ENCODE data around the gene XIRP1.

XIRP1 gene

GRCh38 chr3:39166134-39166710, 26.2 kb downstream of the XIRP1 start:
- peak; percentile 80 for DNase-seq (ENCODE audit: low spot score)

- DNase-seq (ENCODE audit: low spot score), result no peak
These were observed 26.9 kb downstream of the XIRP1 start for GRCh38 chr3:39165518-39165917.

GRCh38 chr3:39164414-39164813, 28.0 kb downstream of the XIRP1 start:
- DNase-seq (ENCODE audit: low spot score), result no peak

- DNase-seq (ENCODE audit: low spot score), result no peak
These were observed 34.2 kb downstream of the XIRP1 start for GRCh38 chr3:39158148-39158715.

- no peak for DNase-seq (ENCODE audit: low spot score)
These were observed 35.0 kb downstream of the XIRP1 start for GRCh38 chr3:39157359-39157758.

- DNase-seq (ENCODE audit: low spot score), result no peak
These were observed 36.0 kb downstream of the XIRP1 start for GRCh38 chr3:39156421-39156820.

- DNase-seq (ENCODE audit: low spot score), result no peak
These were observed 37.9 kb downstream of the XIRP1 start for GRCh38 chr3:39154280-39155021.

GRCh38 chr3:39153977-39154279, 38.5 kb downstream of the XIRP1 start:
- DNase-seq (ENCODE audit: low spot score), result no peak

GRCh38 chr3:39150803-39151631, 41.4 kb downstream of the XIRP1 start:
- DNase-seq (ENCODE audit: low spot score), result peak; percentile 82

GRCh38 chr3:39150148-39150802, 42.1 kb downstream of the XIRP1 start:
- DNase-seq (ENCODE audit: low spot score), result no peak

- DNase-seq (ENCODE audit: low spot score), result no peak
These were observed 42.8 kb downstream of the XIRP1 start for GRCh38 chr3:39149498-39150147.

GRCh38 chr3:39149059-39149455, 43.3 kb downstream of the XIRP1 start:
- no peak for DNase-seq (ENCODE audit: low spot score)

GRCh38 chr3:39148435-39149058, 43.8 kb downstream of the XIRP1 start:
- no peak for DNase-seq (ENCODE audit: low spot score)

GRCh38 chr3:39147711-39148434, 44.5 kb downstream of the XIRP1 start:
- peak; percentile 11 for DNase-seq (ENCODE audit: low spot score)

- DNase-seq (ENCODE audit: low spot score), result peak; percentile 89
These were observed 45.5 kb downstream of the XIRP1 start for GRCh38 chr3:39146611-39147591.

- DNase-seq (ENCODE audit: low spot score), result peak; percentile 33
These were observed 46.3 kb downstream of the XIRP1 start for GRCh38 chr3:39146083-39146501.

GRCh38 chr3:39144748-39145380, 47.5 kb downstream of the XIRP1 start:
- no peak for DNase-seq (ENCODE audit: low spot score)

GRCh38 chr3:39144095-39144747, 48.2 kb downstream of the XIRP1 start:
- no peak for DNase-seq (ENCODE audit: low spot score)
